OCI-M1 (cell line): ENCODE results near the gene GSTM3.
A peak's percentile ranks its signal among the peaks of the same experiment; 100 is the strongest.

ENCODE experiments used
- DNase-seq: peaks from one replicate; lab custom pipeline; 2025; lab: John Stamatoyannopoulos, UW

The GSTM3 gene

DNA sequence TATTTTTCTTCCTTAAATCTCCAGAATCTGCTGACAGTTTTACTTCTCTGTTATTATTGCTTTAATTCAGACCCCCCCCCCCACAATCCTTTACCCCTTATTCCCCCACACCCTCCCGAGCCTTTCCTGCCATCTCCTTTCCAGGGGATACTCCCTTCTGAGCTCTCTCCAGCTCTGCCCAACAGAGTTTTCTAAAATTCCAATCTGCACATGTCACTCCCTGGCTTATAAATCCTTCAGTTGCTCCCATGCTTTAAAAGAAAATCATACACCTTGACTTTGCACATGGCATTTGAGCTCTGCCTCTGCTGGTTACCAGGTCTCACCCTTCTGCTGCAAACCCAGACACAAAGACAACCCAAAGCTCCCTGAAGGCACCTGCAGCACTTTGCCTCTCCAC, 34.6 kb upstream of the GSTM3 start:
- no peak for DNase-seq

DNA sequence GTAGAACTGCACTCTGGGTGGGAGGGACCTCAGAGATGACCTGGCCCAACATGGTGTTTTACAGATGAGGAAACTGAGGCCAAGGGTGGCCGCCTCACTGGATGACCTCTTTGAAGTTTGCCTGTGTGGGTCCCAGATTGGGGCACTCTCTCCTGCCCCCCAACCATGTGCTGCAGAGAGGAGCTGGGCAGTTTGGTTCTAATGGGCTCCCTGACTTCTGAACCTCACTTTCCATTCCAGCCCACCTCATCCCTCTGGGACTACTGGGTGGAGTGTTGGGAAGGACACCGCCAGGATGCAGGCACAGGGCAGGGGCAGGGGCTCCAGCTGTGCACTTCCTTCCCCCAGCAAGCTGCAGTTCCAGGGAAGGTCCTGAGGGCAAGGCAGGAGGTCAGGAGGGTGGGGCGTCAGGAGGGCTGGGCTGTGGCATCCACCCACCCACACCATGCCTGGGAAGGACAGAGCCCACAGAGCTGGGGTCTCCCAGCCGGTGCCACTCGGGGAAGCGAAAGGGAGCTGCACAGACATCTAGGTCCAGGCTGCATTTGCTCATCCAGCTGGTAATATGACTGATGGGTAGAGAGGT, 33.2 kb upstream of the GSTM3 start:
- no peak for DNase-seq

DNA sequence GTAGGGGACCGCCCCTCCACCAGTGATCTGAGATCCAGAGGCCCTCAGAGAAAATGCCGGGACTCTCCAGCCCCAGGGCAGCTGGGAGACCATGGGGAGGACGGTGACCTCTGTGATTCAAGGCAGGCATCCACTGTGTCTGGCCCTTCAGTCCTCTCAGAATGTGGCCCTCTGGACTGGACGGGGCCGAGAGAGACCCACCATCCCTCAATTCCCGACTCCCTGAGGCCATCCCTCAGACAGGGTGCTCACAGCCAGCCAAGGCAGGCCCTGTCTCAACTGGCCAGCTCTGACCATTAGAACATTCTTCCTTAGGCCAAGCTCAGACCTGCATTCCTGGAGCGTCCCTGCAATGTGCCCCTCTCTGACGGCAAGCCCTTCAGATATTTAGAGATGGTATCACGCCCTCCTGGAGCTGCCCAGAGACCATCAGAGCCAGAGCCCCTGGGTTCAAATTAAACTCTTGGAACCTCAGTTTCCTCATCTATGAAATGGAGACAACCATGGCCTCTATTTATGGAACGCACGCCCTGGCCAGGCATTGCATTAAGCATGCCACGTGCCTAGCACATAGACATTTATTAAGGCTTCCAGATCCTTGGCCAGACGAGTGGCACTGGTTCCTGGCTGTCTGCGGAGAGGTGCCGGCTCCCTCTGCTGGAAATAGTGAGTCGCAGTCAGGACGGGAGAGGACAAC, 32.5 kb upstream of the GSTM3 start:
- DNase-seq, result peak; percentile 89

DNA sequence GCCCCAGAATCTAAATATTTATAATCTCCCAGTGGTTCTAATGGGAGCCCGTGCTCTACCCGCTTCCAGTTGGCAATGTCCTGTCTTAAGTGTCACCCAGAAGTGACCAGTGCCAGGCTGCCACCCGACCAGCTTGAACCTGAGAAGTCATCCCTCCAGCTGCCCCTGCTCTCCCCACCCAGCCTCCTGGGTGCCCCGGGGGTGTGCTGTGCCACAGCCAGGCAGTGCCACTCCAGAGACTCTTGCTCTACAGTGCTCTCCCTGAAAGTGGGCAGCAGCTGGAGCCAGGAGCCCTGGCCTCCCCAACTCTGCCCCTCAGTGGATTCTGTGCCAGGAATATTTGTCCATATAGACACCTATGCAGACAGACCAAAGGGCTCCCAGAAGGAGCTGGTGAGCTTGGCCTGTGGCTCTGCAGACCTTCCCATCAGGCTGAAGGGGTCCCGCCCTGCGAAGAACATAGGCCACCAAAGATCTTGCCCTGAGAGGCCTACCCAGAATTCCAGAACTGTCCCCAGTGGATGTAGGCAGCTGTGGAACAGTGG, 31.9 kb upstream of the GSTM3 start:
- DNase-seq, result no peak

DNA sequence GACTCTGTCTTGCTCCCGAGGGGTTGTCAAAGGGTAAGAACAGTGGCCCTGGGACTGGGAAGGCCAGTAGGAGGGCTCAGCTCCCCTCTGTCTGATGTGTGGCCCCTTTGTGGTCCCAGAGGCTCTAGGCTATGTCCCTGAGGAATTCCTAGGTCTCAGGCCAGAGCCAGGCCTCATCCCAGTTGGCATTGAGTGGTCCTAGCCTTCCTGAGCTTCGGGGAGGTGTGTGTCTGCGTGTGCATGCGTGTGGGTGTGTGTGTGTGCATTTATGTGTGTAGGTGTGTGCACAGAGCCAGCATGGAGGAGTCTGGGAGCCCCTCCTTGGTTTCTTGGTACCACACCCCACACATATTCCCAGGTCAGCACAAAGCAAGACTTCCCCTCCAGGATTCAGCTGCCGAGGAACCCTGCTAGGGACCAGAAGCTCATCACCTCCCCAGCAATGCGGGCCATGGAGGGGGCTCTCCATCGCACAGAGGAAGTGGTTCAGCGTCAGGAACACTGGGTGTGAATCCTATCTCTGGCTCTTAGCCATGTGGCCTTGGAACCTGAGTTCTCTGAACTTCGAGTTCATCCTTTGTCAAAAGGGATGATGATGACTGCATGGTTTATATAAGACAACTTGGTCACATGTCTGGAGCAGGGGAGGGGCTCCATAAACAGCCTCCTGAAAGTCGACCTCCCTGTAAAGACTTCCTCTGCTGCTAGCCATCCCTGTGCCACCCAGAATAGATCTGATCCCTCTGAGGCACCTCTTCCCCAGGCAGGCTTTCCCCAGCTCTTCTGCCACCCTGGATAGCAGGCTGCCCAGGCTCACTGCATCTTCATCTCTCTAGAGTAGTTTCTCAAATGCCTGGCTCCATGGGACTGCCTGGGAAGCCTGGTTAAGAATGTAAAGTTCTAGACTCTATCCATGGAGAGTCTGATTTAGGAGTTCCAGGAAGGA, 31.1 kb upstream of the GSTM3 start:
- no peak for DNase-seq

DNA sequence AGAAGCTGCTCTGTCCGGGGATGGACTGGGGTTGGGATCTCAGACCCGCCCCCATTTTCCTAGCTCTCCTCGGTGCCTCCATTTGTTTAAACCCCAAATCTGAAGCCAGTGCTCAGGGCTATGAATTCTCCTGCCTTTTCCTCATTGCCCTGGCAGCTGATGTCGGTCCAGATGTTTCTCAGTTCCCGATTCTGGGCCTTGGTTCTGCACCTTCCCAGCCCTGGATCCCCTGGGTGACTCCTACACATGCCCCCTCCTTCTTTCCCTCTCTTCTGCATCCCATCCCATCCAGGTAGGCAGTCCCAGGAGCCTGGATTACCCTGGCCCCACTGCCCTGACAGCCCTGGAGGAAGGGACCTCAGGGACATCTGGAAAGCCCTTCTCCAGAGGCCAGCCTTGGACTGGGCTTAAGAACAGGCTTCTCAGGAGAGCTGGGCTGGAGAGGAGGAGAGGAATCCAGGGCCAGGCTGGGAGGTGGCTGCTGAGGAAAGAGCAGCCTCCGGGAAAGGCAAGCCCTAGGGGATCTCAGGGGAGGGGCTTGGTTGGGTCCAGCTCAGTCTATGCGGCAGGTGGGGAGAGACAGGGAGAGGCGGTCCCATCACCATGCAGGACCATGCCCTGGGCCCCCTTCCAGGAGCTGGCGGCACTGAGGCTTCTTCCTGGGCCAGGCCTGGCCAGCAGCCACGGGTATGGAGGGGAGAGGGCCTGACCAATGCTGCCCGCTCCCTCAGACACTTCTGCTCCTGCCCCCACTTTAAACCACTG, 29.7 kb upstream of the GSTM3 start:
- DNase-seq, result no peak

DNA sequence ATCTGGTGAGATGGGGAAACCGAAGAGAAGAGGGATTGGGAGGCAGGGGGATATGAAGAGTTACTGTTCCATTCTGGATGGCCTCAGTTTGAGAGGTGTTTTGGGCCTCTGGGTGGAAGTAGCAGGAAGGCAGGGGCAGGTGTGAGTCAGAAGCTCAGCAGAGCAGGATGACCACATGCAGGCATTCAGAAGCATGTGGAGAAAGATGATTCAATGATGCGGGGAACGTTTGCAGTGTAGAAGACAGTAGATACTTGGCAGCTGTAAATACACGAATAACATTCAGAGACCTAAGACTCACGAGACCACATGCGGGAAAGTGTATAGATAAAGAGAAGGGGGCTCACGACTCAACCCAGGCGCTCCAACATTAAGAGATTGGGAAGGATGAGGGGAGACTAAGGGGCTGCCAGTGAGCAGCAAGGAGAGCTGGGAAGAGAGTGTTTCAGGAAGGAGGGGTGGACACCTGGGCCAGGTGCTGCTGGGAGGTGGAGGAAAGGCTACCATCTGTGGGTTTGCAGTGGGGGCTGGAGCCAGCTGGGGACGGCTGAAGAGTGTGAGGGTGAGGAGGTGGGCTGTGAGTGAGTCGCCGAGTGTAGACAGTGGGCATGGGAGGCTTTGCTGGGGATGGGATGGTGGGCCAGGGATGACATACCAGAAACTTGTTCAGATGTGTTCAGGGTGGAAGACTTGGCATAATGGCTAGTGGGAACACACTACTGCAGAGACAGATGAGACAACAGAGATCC, 28.7 kb upstream of the GSTM3 start:
- DNase-seq, result no peak

DNA sequence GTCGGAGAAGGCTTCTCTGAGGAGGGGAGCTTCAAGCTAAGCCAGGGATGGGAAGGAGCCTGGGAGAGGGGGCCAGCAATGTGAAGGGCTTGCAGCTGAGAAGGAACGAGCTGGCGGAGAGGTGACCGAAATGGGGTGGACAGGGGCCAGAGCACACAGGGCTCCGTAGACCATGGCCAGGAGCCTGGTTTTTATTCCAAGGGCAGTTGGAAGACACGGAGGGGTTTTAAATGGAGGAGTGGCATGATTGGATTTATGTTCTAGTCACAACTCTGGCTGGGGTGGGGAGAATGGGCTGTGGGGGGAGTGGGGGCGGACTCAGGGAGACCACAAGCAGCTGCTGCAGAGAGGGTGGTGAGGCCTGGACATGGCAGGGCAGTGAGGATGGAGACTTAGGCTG, 28.0 kb upstream of the GSTM3 start:
- DNase-seq, result no peak

DNA sequence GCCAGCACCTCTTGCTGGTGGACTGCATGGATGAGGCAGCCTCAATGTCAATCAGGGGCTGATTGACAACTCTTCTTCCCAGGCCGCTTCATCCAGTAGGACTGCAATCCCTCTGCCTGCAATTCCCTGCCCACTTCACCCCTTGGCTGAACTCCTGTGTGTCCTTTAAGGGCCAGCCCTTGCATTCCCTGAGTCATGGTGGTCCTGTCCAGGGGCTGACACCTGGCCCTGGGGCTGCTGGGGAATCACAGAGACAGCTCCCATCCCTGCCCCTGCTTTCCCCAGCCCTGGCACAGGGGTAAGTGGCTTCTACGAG, 27.5 kb upstream of the GSTM3 start:
- no peak for DNase-seq

DNA sequence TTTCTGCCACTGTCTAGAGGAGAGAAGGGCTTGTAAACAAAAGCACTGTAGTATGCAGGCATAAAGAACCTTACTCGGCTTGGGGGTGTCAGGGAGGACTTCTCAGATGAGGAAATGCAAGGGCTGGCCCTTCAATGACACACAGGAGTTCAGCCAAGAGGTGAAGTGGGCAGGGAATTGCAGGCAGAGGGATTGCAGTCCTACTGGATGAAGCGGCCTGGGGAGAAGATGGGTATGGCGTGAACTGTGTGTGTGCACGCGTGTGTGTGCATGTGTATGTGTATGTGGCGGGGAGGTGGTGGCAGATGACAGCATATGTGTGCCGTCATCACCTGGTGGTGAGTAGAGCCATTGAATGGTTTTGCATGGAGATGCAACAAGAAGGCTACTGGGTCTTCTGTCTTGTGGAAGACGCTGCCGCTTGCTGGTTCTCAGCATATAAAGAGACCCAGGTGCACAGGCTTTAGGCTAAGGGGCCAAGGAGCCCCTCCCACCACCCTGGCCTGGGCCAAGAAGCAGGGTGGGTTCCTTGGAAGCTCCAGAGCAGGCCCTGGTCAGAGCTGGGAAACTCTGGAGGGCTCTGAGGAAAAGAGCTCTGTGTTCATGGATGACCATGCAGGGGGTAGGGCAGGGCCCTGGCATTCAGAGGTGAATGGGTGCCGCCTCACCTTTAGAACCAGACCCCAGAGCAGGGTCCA, 26.9 kb upstream of the GSTM3 start:
- DNase-seq, result no peak

DNA sequence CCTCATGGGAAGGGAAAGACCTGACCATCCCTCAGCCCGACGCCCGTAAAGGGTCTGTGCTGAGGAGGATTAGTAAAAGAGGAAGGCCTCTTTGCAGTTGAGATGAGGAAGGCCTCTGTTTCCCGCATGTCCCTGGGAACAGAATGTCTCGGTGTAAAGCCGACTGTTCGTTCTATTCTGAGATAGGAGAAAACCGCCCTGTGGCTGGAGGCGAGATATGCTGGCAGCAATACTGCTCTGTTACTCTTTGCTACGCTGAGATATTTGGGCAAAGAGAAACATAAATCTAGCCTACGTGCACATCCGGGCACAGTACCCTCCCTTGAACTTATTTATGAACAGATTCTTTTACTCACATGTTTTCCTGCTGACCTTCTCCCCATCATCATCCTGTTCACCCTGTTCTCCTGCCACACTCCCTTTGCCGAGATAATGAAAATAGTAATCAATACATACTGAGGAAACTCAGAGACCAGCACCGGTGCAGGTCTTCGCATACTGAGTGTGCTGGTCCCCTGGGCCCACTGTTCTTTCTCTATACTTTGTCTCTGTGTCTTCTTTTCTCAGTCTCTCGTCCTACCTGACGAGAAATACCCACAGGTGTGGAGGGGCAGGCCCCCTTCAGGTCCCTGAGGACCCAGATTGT, 26.3 kb upstream of the GSTM3 start:
- peak; percentile 78 for DNase-seq

DNA sequence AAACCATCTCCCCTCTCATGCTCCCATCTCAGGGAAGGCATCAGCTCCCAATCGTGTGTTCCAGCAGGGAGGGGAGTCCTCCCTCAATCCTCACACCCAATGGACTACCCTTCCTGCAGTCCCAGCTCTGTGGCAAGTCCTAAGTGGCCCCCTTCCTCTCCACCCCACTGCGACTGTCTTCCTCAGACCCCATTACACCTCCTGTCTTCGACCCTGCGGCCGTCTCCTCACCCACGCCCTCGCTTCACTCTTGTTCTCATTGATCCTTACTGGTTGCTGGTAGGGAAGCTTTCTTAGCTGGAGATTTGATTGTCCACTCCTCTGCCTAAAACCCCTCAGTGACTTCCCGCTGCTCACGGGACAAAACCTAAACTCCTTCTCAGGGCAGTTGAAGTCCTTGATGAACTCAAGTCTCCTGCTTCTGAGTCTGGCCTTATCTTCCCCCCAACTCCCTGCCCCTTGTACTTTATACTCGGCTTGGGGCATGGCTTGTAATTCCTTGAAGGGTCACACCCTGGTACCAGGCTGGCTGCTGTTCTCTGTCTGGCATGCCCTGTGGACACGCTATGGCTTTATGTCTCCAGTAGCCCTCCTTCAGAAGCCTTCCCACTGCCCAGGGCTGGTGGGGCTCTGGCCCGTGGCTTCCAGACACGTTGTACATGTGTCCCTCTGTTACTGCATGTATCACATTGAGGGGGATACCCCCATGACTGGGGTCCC, 25.2 kb upstream of the GSTM3 start:
- no peak for DNase-seq

DNA sequence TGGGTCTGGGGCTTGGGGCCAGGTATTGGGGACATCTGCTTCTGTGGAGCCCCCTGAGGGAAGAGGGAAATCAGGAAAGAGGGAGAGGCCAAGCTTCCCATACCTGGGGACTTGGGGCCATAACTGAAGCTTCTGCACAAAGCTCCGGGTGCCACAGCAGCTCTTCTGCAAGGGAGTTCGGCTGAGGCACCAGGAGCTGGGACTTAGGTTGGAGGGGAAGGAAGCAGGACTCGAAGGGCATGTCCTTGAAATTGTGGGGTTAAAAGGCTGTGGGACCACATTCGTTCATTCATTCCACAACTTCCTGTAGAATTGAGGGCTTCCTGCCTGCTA, 24.6 kb upstream of the GSTM3 start:
- no peak for DNase-seq

DNA sequence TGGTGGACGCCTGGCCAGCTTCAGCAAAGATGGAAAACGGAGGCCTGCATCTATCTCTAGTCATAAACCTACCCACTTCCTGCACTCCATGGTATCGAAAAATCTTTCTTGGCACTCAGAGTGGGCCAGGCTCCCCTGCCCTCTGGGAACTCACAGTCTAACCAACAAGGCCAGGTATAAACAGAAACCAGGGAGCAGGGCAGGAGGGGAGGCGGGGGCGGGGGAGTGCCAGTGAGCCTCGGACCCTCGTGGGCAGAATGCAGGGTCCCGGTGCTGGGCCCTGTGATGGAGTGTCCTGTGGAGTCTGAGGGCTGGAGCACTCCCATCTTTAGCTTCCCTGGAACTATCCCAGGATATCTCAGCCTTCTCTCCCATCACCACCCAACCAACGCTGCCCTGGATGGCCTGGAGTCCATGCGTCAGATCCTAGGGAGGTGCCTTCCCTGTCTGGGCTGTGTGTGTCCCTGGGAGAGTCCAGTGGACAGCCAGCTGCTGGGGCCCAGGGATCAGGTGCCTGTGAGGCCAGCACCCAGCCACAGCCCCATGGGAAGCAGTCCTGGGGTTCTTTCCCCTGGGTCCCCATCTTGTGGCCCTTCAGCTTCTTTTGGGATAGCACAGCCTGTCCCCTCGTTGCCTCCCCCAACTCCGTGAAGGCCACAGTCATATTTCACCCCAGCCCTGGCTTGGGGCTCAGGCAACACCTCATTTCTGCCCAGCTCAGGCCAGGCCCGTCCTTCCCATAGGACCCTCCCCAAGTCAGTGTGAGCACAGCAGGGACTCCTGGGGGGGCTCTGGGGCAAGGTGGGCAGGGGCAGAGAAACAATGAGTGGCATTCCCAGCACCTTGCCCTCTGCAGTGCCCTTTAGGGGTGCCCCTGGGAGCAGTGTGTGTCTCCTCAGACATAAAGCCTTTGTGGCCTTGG, 24.0 kb upstream of the GSTM3 start:
- no peak for DNase-seq

DNA sequence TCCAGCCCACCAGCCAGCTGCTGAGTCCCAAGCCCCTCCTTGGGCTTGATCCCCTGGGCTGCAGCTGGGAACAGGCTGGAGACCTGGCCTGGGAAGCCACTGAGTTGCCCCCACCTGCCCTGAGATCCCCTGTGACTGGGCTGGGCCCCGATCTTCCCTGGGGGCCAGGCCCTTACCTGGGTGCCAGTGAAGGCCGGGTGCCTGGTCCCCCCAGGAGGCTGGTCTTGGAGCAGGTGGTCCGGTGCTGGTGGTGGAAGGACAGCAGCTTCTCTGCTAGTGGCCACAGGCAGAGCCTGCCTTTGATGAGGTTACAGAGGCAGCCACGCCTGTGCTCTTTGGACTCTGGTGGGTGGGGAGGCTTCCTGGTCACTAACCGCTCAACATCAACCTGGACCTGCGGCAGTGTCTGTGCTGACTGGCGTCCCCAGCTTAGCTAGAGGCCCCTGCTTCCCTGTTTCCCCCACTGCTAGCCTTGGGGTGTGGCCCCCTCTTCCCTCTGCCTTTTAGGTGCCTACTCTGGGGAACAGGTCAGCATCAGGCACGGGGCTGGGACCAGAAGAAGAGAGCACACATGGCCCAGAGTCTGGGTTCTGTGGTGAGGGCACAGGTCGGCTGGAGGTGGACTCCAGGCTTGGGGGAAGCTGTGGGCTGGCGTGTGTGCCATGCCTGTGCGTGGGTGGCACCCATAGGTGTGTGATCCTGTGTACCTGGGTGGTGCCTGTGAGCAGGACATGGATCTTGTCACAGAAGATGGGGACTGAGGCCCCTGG, 23.0 kb upstream of the GSTM3 start, which contains the start of gene EPS8L3:
Gene EPS8L3 (minus strand): TSS at position 278 of the 770 bp plus-strand sequence. CDS start 2,174 bp downstream, outside the sequence.
- no peak for DNase-seq

DNA sequence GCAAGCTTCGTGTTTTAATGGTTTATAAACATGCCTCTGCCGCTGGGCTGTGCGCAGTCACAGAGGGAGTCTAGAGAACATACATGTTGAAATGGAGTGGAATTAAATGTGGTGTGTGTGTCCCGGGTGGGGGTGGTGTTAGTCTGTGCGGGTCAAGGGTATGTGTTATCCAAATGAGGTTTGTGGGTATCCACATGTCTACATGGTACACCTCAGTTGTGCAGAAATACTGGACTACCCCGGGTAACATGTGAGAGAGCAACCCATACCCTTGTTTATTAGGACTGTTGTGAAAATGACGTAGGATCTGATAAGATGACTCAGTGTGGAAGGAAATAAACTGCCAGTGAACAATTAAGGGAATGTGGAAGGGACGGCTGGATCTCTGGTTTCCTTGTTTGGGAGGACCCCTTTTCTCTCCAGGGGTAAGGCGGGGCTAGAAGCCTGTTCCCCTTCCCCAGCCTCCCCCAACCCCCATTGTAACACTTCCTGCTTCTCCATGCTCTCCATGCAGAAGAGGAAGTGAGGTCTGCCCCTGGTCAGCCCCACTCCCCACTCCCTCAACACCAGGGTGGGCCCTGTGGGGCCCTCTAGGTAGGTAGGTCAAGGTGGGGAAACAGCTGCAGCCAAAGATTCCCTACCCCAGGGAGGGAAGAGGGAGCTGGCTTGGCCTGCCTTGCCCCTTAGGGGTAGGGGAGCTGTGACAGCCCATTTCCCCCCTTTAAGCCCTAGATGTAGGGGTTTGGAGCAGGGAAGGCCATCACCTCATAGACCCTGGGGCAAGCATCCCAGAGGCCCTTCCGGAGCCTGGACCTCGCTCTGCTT, 22.2 kb upstream of the GSTM3 start:
- DNase-seq, result peak; percentile 79
